ENCODE measurements around the gene RACK1.

The RACK1 gene

DNA sequence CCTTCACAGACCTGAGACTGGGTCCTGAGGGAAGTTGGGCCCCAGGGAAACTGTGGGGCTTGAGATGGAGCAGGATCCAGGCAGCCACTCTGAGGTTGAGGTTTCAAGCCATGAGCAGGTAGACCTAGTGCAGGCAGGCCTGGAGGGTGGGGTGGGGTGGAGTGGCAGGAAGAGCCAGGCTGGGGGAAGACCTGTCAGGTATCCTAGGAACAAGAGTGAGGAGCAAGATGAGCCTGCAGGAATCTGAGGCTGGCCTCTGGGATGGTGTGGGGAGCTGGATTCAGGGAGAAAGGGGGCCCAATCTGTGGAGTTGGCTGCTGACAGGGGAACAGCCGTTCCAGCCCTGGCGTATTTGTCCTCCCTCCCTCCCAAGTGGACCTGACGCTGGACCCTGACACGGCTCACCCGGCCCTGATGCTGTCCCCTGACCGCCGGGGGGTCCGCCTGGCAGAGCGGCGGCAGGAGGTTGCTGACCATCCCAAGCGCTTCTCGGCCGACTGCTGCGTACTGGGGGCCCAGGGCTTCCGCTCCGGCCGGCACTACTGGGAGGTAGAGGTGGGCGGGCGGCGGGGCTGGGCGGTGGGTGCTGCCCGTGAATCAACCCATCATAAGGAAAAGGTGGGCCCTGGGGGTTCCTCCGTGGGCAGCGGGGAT lies 9.8 kb downstream of the RACK1 start:
- DNase-seq (ENCODE audit: low spot score) = no peak

GRCh38 chr5:181233088-181233800 lies 10.5 kb downstream of the RACK1 start:
- no peak for DNase-seq (ENCODE audit: low spot score)

GRCh38 chr5:181232593-181232992 lies 11.1 kb downstream of the RACK1 start:
- DNase-seq (ENCODE audit: low spot score) = no peak

DNA sequence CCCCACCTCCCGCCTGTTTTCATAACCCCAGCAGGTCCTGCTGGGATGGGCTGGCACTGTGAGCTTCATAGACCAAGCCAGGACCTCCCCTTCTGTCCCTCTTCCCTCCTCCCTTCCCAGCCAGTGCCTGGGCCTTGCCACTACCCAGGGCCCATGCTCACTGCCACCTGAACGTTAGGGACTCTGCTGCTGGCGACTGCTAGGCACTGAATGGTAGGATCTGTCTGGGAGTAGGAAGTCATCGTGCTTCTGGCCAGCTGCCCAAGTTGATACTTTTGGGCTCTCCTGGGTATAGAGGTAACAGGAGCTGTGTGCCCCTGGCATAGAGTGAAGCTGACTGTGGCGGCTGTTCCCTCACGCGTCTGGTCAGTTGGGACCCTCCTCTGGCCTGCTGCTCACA lies 12.3 kb downstream of the RACK1 start:
- DNase-seq (ENCODE audit: low spot score) = no peak

DNA sequence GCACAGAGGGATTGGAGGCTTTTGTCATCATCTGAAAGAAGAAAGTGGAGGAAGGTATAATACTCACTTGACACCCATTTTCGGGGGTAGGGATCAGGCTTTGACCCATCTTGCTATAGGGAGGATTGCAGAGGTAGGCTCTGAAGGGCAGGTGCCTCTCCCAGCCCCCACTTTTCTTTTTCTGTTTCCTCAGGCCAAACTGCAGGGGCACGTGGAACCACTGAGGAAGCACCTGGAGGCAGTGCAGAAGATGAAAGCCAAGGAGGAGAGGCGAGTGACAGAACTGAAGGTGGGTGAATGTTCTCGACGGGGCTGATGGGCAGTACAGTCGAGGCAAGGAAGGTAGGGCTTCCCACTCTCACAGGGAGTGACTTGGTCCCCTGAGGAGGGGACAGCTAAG lies 13.2 kb downstream of the RACK1 start:
- DNase-seq (ENCODE audit: low spot score) = no peak

DNA sequence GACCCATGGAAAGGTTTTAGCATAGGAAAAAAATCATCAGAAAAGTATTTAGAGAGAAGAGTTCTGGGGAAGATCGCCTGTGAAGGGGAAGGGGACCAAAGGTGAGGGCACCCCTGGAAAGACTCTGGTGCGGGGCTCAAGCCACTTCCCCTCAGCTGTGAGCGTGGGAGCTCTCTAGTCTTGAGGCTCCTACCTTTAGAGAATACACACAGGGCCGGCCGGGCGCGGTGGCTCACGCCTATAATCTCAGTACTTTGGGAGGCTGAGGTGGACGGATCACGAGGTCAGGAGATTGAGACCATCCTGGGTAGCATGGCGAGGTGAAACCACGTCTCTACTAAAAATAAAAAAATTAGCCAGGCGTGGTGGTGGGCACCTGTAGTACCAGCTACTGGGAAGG lies 13.7 kb downstream of the RACK1 start:
- DNase-seq (ENCODE audit: low spot score) = no peak

- no peak for DNase-seq (ENCODE audit: low spot score)
Measured at GRCh38 chr5:181224390-181225229, 19.1 kb downstream of the RACK1 start.

- no peak for DNase-seq (ENCODE audit: low spot score)
Measured at GRCh38 chr5:181223729-181224389, 19.8 kb downstream of the RACK1 start.

DNA sequence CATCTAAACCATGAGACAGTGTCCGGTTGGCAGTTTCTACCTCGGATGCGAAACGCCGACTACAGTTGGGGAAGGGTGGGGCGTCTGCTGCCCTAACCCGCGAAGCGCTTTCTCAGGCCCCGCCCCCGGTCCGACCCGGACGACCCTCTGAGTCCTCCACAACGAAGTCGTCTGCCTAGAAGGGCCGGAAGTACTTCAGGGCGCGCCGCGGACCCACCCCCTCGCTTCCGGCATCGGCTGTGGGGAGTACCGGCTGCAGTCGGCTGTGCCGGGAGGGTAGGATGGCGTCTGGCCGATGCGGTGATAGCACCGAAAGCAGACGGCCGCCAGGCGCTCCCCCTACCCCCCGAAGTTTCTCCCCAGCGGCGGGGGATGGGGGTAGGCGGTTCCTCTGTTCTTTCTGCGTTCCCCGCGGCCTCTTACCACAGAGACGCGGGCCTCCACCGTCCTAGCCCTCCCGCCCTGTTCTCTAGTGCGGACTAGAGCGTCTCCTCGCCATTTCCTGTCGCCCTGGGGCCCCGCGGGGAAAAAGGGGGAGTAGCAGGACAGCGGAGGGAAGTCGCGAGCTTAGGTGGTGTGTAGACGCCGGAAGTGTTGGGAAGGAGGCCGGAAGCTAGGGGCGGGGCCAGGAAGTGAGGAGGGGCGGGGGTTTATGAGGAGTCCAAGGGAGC lies 20.5 kb downstream of the RACK1 start, which contains the start of gene TRIM41:
Gene TRIM41, plus strand, starts transcription at position 224 of the 671 bp plus-strand sequence. CDS start 719 bp downstream, outside the sequence.
- DNase-seq (ENCODE audit: low spot score) = peak; percentile 98

DNA sequence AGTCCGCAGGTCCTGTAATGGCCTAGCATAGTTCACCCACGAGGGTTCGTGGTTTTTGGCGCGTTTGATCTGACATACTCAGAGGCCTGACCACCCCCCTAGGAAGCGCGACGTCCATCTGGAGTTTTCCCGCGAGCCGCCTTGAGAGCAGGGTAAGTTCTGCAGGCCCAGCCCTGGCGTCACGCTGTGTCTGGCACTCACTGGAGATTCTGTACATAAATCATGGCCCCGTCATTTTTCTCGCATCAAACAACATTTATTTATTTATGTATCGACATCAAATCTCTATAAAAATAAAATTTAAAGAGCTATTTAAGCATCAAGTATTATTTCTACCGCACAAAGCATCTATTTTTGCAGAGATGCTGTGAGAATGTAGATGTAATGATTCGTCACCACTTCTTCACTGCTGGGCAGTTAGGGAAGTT lies 21.1 kb downstream of the RACK1 start:
- peak; percentile 45 for DNase-seq (ENCODE audit: low spot score)

- DNase-seq (ENCODE audit: low spot score) = peak; percentile 94
Measured at GRCh38 chr5:181221792-181222629, 21.7 kb downstream of the RACK1 start.

- DNase-seq (ENCODE audit: low spot score) = peak; percentile 58
Measured at GRCh38 chr5:181221105-181221791, 22.5 kb downstream of the RACK1 start.

- no peak for DNase-seq (ENCODE audit: low spot score)
Measured at GRCh38 chr5:181220178-181220515, 23.6 kb downstream of the RACK1 start.

DNA sequence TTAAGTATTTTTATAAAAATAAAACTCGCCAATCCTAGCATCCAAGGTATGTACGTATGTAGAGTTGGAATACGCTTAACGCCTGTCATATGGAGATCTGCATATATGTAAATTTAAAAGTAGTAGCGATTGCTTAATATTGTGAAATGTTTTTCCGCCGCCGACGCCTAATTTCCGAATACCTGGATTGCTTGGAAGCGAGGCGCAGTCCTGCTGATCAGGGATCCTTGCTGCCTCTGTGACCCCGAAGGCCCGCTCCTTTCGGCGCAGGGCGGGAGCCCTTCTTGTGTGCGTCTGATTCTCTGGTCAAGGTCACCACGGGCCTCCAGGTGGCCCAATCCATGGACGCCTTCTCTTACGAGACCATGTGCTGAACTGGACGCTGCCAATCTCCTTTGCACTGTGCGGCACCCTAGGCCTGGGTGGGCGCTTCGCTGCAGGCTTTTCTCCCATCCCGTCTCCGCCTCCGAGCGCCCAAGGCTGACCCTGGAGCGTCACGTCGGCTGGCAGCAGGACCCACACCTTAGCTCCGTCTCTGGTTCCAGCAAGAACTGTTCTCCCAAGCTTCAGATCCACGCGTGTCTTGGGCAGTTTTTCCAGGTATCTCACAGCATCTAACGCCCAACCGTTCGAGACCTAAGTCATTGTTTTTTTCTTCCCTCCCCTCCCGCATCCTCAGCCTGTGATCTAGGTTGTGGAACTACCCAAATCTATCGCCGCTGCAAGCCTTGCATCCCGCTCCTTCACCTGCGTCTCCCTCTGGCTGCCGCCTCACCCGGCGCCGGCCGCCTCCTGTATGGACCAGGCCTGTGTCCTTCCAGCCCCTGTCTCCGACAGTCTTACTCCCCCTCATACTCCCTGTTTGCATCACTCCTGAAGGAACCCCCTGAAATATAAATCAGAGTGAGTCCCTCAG lies 24.2 kb downstream of the RACK1 start:
- DNase-seq (ENCODE audit: low spot score) = no peak

- no peak for DNase-seq (ENCODE audit: low spot score)
Measured at GRCh38 chr5:181218795-181219124, 24.9 kb downstream of the RACK1 start.

- DNase-seq (ENCODE audit: low spot score) = no peak
Measured at GRCh38 chr5:181217803-181218062, 26.0 kb downstream of the RACK1 start.

- peak; percentile 61 for DNase-seq (ENCODE audit: low spot score)
Measured at GRCh38 chr5:181217111-181217802, 26.4 kb downstream of the RACK1 start.

- DNase-seq (ENCODE audit: low spot score) = no peak
Measured at GRCh38 chr5:181215997-181216989, 27.4 kb downstream of the RACK1 start.
